Astrocyte (in vitro differentiated cells and primary cell): Measurements from ENCODE around the gene MMP17. TPM values are rescaled to one million over a fixed set of nuclear protein-coding genes. Genes with fewer than 3 reads are reported as not detected.

Experiments used
- DNase-seq: peaks from one replicate; pipeline ENCODE4 v3.0.0-alpha.2; 2010; ENCODE audit warnings: low read depth
- FAIRE-seq: peaks from 2 replicates; lab custom pipeline; 2011; peaks lifted over from hg19 to GRCh38; lab: Jason Lieb, UNC
- H2AFZ ChIP-seq: 2 replicates; pipeline ENCODE4 v1.6.0; 2012; ENCODE audit warnings: low read depth, low read length, inconsistent platforms
- H3K27ac ChIP-seq: 2 replicates; pipeline ENCODE4 v1.5.1; 2011; ENCODE audit warnings: low read depth, low read length, inconsistent platforms
- H3K27me3 ChIP-seq: 2 replicates; pipeline ENCODE4 v1.6.0; 2011; ENCODE audit warnings: low read length, inconsistent platforms; ENCODE audit not compliant: insufficient read depth
- H3K36me3 ChIP-seq: 2 replicates; pipeline ENCODE4 v1.5.1; 2011; ENCODE audit warnings: low read length, inconsistent platforms; ENCODE audit not compliant: insufficient read depth
- H3K4me1 ChIP-seq: 2 replicates; pipeline ENCODE4 v1.5.1; 2011; ENCODE audit warnings: low read length, inconsistent platforms; ENCODE audit not compliant: insufficient read depth
- H3K4me2 ChIP-seq: 2 replicates; pipeline ENCODE4 v1.6.0; 2012; ENCODE audit warnings: low read length, inconsistent platforms
- H3K4me3 ChIP-seq: 2 replicates; pipeline ENCODE4 v1.5.1; 2011; ENCODE audit warnings: low read depth, mild to moderate bottlenecking, low read length, inconsistent platforms; ENCODE audit not compliant: insufficient read depth
- H3K79me2 ChIP-seq: 2 replicates; pipeline ENCODE4 v1.6.0; 2012; ENCODE audit warnings: mild to moderate bottlenecking, low read length, inconsistent platforms; ENCODE audit not compliant: insufficient read depth
- H3K9ac ChIP-seq: 2 replicates; pipeline ENCODE4 v1.6.0; 2012; ENCODE audit warnings: mild to moderate bottlenecking, low read length, inconsistent platforms
- H3K9me3 ChIP-seq: 2 replicates; pipeline ENCODE4 v1.5.1; 2012; ENCODE audit warnings: low read depth, mild to moderate bottlenecking, low read length, inconsistent platforms; ENCODE audit not compliant: insufficient read depth
- H4K20me1 ChIP-seq: 2 replicates; pipeline ENCODE4 v1.6.0; 2012; ENCODE audit warnings: low read length, inconsistent platforms; ENCODE audit not compliant: insufficient read depth
- H3K27ac Mint-ChIP-seq: one replicate; pipeline ENCODE4 v1.8.0; 2021; ENCODE audit warnings: mild to moderate bottlenecking, mixed read lengths; ENCODE audit not compliant: unreplicated experiment
- H3K27me3 Mint-ChIP-seq: one replicate; pipeline ENCODE4 v1.8.0; 2021; ENCODE audit warnings: low read depth, mixed read lengths; ENCODE audit not compliant: unreplicated experiment
- H3K36me3 Mint-ChIP-seq: one replicate; pipeline ENCODE4 v1.8.0; 2021; ENCODE audit warnings: low read depth, mixed read lengths; ENCODE audit not compliant: unreplicated experiment
- H3K4me1 Mint-ChIP-seq: one replicate; pipeline ENCODE4 v1.8.0; 2021; ENCODE audit warnings: low read depth, mixed read lengths; ENCODE audit not compliant: unreplicated experiment
- H3K4me3 Mint-ChIP-seq: one replicate; pipeline ENCODE4 v1.8.0; 2021; ENCODE audit warnings: mild to moderate bottlenecking, moderate library complexity, mixed read lengths; ENCODE audit not compliant: unreplicated experiment
- H3K9me3 Mint-ChIP-seq: one replicate; pipeline ENCODE4 v1.8.0; 2021; ENCODE audit warnings: mild to moderate bottlenecking, mixed read lengths; ENCODE audit not compliant: unreplicated experiment
- CTCF ChIP-seq: IDR thresholded peaks from 2 replicates; pipeline ENCODE4 v1.5.1; 2011; ENCODE audit warnings: low read depth, mild to moderate bottlenecking, inconsistent platforms, low read length, moderate library complexity; ENCODE audit not compliant: insufficient read depth
- EZH2 ChIP-seq: IDR thresholded peaks from 2 replicates; pipeline ENCODE4 v1.6.1; 2012; ENCODE audit warnings: mild to moderate bottlenecking, low read length, inconsistent platforms; ENCODE audit not compliant: insufficient read depth
- total RNA-seq: library from RNA; stranded (reverse); gene quantifications from 2 replicates; pipeline ENCODE4 v1.2.1, GENCODE V29; 2021

Gene MMP17
- total RNA-seq, 1 donor from 2014 or later, result 8.4 TPM

- H3K9me3 ChIP-seq, result no peaks in the 10 kb centered on the region
- no peak for TF ChIP-seq CTCF
- TF ChIP-seq EZH2, result no peak
- no peaks in the 10 kb centered on the region for H3K79me2 ChIP-seq
- H2AFZ ChIP-seq, result no peak overlapping the region
- H4K20me1 ChIP-seq, result no peaks in the 10 kb centered on the region
- no peaks in the 10 kb centered on the region for H3K27me3 Mint-ChIP-seq
- H3K4me2 ChIP-seq, result no peak overlapping the region
- H3K9me3 Mint-ChIP-seq, result no peaks in the 10 kb centered on the region
- H3K27me3 ChIP-seq, result no peaks in the 10 kb centered on the region
- no peaks in the 10 kb centered on the region for H3K4me1 ChIP-seq
- H3K4me3 ChIP-seq, result no peak overlapping the region
- FAIRE-seq (no peak), DNase-seq (no peak)
- H3K4me1 Mint-ChIP-seq, result no peaks in the 10 kb centered on the region
- peaks cover 2% of the 10 kb centered on the region for H3K36me3 Mint-ChIP-seq
- no peak overlapping the region for H3K27ac Mint-ChIP-seq
- H3K9ac ChIP-seq, result no peak overlapping the region
- H3K27ac ChIP-seq, result no peak overlapping the region
- H3K36me3 ChIP-seq, result no peaks in the 10 kb centered on the region
- H3K4me3 Mint-ChIP-seq, result no peak overlapping the region
Observed at GRCh38 chr12:131843527-131843926, 15.3 kb downstream of the MMP17 start.

- H3K27ac Mint-ChIP-seq, result no peak overlapping the region
- Histone ChIP-seq H3K4me3 (no peak overlapping the region), H3K4me2 (no peak overlapping the region), H2AFZ (no peak overlapping the region), H3K27me3 (no peaks in the 10 kb centered on the region), H3K9me3 (no peaks in the 10 kb centered on the region), H4K20me1 (no peaks in the 10 kb centered on the region), H3K9ac (no peak overlapping the region), H3K79me2 (no peaks in the 10 kb centered on the region), H3K27ac (no peak overlapping the region), H3K4me1 (no peaks in the 10 kb centered on the region), H3K36me3 (no peaks in the 10 kb centered on the region)
- no peak for TF ChIP-seq EZH2
- TF ChIP-seq CTCF, result no peak
- H3K36me3 Mint-ChIP-seq, result peaks cover 2% of the 10 kb centered on the region
- FAIRE-seq (no peak), DNase-seq (no peak)
- H3K4me3 Mint-ChIP-seq, result no peak overlapping the region
- H3K4me1 Mint-ChIP-seq, result no peaks in the 10 kb centered on the region
- H3K9me3 Mint-ChIP-seq, result no peaks in the 10 kb centered on the region
- no peaks in the 10 kb centered on the region for H3K27me3 Mint-ChIP-seq
Observed at GRCh38 chr12:131844140-131844539, 15.9 kb downstream of the MMP17 start.

- H3K9me3 ChIP-seq, result no peaks in the 10 kb centered on the region
- H3K36me3 Mint-ChIP-seq, result peaks cover 2% of the 10 kb centered on the region
- no peaks in the 10 kb centered on the region for H3K36me3 ChIP-seq
- no peak for DNase-seq
- H3K4me3 ChIP-seq, result no peak overlapping the region
- H3K27me3 Mint-ChIP-seq, result no peaks in the 10 kb centered on the region
- H2AFZ ChIP-seq, result no peak overlapping the region
- no peak for TF ChIP-seq CTCF
- TF ChIP-seq EZH2, result no peak
- no peak overlapping the region for H3K4me3 Mint-ChIP-seq
- H3K4me2 ChIP-seq, result no peak overlapping the region
- H3K9ac ChIP-seq, result no peak overlapping the region
- H3K27me3 ChIP-seq, result no peaks in the 10 kb centered on the region
- no peak overlapping the region for H3K27ac Mint-ChIP-seq
- no peaks in the 10 kb centered on the region for H3K9me3 Mint-ChIP-seq
- H3K4me1 ChIP-seq, result no peaks in the 10 kb centered on the region
- no peaks in the 10 kb centered on the region for H4K20me1 ChIP-seq
- no peak for FAIRE-seq
- H3K27ac ChIP-seq, result no peak overlapping the region
- no peaks in the 10 kb centered on the region for H3K4me1 Mint-ChIP-seq
- H3K79me2 ChIP-seq, result no peaks in the 10 kb centered on the region
Observed at GRCh38 chr12:131844656-131845055, 16.5 kb downstream of the MMP17 start.
